ENCODE results near the gene BNC2. TPM values are rescaled to one million over a fixed set of nuclear protein-coding genes. Genes with fewer than 3 reads are reported as not detected.

BNC2 gene
- total RNA-seq, 1 experiment from 2014 or later = 43.6 TPM

DNA sequence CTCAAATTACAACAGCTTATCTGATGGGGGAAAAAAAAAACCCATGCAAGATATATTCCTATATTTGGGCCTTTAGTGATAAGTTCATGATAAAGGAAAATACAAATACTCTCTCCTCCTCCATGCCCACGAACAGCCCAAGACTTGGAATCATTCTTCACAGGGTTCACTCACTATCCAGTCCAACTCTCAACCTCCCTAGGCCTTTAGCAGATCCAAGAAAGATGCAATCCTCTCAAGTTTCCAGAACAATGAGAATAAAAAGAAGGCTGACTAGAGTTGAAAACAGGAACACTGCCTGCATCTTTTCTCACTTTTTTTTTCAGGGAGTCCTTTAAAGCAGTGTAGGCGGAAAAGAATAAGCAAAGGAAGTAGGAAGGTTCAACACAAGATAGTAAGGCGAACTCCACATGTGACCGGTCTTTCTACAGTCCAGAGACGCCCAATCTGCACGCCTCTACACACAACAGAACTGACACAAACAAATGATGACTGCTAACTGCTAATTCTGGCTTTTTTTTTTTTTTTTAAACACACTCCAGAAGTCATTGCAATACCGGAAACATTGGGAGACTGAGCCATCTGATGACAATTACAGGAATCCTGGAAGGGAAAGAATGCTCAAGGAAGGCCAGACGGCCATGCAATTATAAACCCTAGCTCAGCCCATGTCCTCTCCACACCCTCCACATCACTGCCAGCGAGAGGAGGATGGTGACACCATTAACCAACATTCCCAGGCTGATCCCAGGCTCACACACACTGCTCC, 75.4 kb downstream of the BNC2 start:
- H4K20me1 ChIP-seq (ENCODE audit: control insufficient read depth, insufficient read depth, insufficient read length) = no peaks in the 10 kb centered on the region
- no peak overlapping the region for H4K8ac ChIP-seq (replicated peaks; ENCODE audit: insufficient read length, low read depth, low read length)
- no CpG with 5 or more reads among the region's 9 CpGs for WGBS (ENCODE audit: extremely low coverage, insufficient read length, low lambda C conversion rate)
- no peak overlapping the region for H3K23ac ChIP-seq (ENCODE audit: insufficient read length, low read depth, low read length)
- Mint-ChIP-seq H3K4me1 (peaks cover 54 to 57% of the 10 kb centered on the region in 2 experiments), H3K36me3 (ENCODE audit: insufficient read depth in 1 of 3, low read depth in 3 of 3) (peaks cover 5 to 21% (median 8%) of the 10 kb centered on the region in 3 experiments; a peak in 4 of 7 replicates), H3K4me3 (no peak overlapping the region), H3K27me3 (ENCODE audit: low read depth) (no peaks in the 10 kb centered on the region; the same call in 1 of the 2 replicates), H3K9me3 (no peaks in the 10 kb centered on the region), H3K27ac (peak overlapping the region in 2 of 3 experiments; percentile 45 to 88; a peak in 4 of 7 replicates)
- no peaks in the 10 kb centered on the region for H3K79me1 ChIP-seq (ENCODE audit: insufficient read depth, low read depth, low read length, poor library complexity, severe bottlenecking)
- H3K4me1 ChIP-seq (ENCODE audit: insufficient read depth, low read length) = peaks cover 13% of the 10 kb centered on the region
- no peaks in the 10 kb centered on the region for H3K23me2 ChIP-seq (ENCODE audit: insufficient read length, low read depth, low read length, poor library complexity, severe bottlenecking)
- H2BK12ac ChIP-seq (ENCODE audit: insufficient read length, low read depth, low read length) = no peak overlapping the region
- H4K5ac ChIP-seq (ENCODE audit: insufficient read length, low read depth, low read length) = no peak overlapping the region
- no peak overlapping the region for H3K14ac ChIP-seq (ENCODE audit: insufficient read depth, low read length)
- H2BK5ac ChIP-seq (ENCODE audit: insufficient read length, low read length) = no peak overlapping the region
- H3K4ac ChIP-seq (ENCODE audit: low read depth, low read length) = no peak overlapping the region
- no peak overlapping the region for H3K56ac ChIP-seq (ENCODE audit: insufficient read length, low read depth, low read length)
- H2BK15ac ChIP-seq (ENCODE audit: low read depth, low read length) = no peak overlapping the region
- no peak overlapping the region for H3T11ph ChIP-seq (ENCODE audit: low read length)
- no peaks in the 10 kb centered on the region for H3K9me3 ChIP-seq (ENCODE audit: control insufficient read depth, low read depth, low read length)
- no peak overlapping the region for H3K9ac ChIP-seq (ENCODE audit: extremely low read depth, insufficient read length, low read length)
- H4K91ac ChIP-seq (ENCODE audit: insufficient read length, low read depth, low read length) = no peak overlapping the region
- H2BK20ac ChIP-seq (ENCODE audit: low read depth, low read length, poor library complexity, severe bottlenecking) = no peak overlapping the region
- H3K27me3 ChIP-seq (ENCODE audit: insufficient read depth, low read length) = no peaks in the 10 kb centered on the region
- H3K79me2 ChIP-seq (ENCODE audit: insufficient read depth, low read length) = no peaks in the 10 kb centered on the region; the same call in 1 of the 2 replicates
- H2AFZ ChIP-seq (ENCODE audit: low read length) = no peak overlapping the region
- H3K27ac ChIP-seq (ENCODE audit: insufficient read length, low read depth, low read length) = no peak overlapping the region
- no peak for DNase-seq
- H3K4me2 ChIP-seq (ENCODE audit: insufficient read depth, insufficient read length, low read length) = no peak overlapping the region
- no peak overlapping the region for H2AK5ac ChIP-seq (ENCODE audit: insufficient read length, low read length)
- no peak overlapping the region for H3K18ac ChIP-seq (ENCODE audit: insufficient read length, low read depth, low read length)
- no peak overlapping the region for H2BK120ac ChIP-seq (ENCODE audit: low read depth, low read length, poor library complexity, severe bottlenecking)
- TF ChIP-seq, protein P1, sequence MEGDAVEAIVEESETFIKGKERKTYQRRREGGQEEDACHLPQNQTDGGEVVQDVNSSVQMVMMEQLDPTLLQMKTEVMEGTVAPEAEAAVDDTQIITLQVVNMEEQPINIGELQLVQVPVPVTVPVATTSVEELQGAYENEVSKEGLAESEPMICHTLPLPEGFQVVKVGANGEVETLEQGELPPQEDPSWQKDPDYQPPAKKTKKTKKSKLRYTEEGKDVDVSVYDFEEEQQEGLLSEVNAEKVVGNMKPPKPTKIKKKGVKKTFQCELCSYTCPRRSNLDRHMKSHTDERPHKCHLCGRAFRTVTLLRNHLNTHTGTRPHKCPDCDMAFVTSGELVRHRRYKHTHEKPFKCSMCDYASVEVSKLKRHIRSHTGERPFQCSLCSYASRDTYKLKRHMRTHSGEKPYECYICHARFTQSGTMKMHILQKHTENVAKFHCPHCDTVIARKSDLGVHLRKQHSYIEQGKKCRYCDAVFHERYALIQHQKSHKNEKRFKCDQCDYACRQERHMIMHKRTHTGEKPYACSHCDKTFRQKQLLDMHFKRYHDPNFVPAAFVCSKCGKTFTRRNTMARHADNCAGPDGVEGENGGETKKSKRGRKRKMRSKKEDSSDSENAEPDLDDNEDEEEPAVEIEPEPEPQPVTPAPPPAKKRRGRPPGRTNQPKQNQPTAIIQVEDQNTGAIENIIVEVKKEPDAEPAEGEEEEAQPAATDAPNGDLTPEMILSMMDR (conservative IDR thresholded peaks at IDR 0.05) = no peak

All from H9 (cell line).